ENCODE results near the gene OLFML2A.

Gene OLFML2A

DNA sequence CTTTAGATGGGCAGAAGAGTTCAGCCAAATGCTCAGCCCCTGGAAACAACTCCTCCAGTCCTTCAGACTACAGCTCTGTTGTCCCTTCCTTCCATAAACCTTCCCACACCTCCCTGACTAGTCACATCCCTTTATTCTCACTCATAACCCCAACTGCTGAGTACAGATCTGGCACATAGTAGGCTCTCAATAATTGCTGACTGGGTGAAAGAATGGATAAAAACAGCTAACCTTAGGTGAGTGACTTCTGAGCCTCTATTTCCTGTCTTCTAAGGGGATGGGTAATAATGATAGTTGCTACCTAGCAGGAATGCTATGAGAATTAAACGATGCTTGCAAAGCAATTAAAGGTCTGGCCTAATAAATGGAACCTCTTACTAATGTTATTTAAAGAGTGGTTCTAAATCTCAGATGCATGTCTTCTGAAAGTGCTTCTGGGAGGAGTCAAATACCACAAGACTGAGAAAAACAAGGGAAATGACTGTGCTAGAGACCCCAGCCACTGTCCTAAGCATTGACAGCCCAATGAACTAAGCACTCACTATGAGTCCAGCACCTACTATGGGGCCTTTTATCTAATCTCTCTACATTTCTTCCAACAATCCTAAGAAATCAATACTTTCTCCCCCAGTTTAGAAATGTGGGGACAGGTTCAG, 3.3 kb upstream of the OLFML2A start:
- no peak overlapping the region for H3K27ac ChIP-seq
- H3K36me3 ChIP-seq: no peaks in the 10 kb centered on the region
- peaks cover 31% of the 10 kb centered on the region for H3K27me3 ChIP-seq
- H3K9me3 ChIP-seq: no peaks in the 10 kb centered on the region
- TF ChIP-seq, protein P1, sequence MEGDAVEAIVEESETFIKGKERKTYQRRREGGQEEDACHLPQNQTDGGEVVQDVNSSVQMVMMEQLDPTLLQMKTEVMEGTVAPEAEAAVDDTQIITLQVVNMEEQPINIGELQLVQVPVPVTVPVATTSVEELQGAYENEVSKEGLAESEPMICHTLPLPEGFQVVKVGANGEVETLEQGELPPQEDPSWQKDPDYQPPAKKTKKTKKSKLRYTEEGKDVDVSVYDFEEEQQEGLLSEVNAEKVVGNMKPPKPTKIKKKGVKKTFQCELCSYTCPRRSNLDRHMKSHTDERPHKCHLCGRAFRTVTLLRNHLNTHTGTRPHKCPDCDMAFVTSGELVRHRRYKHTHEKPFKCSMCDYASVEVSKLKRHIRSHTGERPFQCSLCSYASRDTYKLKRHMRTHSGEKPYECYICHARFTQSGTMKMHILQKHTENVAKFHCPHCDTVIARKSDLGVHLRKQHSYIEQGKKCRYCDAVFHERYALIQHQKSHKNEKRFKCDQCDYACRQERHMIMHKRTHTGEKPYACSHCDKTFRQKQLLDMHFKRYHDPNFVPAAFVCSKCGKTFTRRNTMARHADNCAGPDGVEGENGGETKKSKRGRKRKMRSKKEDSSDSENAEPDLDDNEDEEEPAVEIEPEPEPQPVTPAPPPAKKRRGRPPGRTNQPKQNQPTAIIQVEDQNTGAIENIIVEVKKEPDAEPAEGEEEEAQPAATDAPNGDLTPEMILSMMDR (IDR thresholded peaks at IDR 0.05): no peak
- H3K4me1 ChIP-seq (ENCODE audit: control insufficient read depth in 1 of 2, insufficient read depth in 1 of 2, low read depth in 1 of 2, low read length in 1 of 2): peaks cover 56 to 58% of the 10 kb centered on the region in 2 experiments
- H3K4me3 ChIP-seq (ENCODE audit: low read depth in 1 of 2, low read length in 1 of 2): no peak overlapping the region

DNA sequence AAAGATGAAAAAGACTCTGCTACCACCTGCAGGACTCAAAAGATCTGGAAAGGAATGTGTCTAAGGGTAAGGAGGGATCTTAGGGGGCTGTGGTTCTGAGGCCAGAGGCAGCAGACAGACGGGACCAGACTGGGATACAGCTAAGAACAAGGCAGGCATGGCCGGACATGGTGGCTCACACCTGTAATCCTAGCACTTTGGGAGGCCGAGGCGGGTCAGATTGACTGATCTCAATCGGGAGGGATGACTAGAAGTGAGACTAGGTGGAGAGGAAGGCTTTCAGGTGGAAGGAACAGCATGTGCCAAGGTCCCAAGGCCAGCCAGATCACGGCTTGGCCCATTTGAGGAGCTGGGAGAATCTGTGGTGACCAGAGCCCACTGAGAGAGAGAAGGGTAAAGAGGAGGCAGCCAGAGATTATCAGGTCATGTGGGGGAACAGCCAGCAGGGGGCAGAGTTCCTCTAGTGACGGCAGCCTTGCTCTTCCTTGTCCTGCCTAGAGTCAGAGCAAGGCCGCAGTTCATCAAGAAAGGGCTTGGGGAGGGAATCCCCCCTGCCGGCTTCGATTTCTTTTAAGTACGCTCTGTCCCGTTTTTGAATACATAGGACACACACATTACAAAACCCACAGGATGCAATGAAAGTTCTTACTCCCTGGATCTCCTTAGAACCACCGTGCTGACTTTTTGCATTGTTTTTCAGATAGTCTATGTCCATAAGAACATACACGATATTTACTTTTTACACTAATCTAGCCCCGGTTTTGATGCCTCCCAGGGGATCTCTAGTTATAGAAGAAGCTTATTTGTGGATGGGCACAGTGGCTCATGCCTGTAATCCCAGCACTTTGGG, 2.6 kb upstream of the OLFML2A start:
- TF ChIP-seq, protein P1 (IDR thresholded peaks at IDR 0.05): peak; percentile 82
- H3K4me3 ChIP-seq (ENCODE audit: low read depth in 1 of 2, low read length in 1 of 2): peak overlapping the region in 1 of 2 experiments; percentile 8
- H3K4me1 ChIP-seq (ENCODE audit: control insufficient read depth in 1 of 2, insufficient read depth in 1 of 2, low read depth in 1 of 2, low read length in 1 of 2): peaks cover 49 to 51% of the 10 kb centered on the region in 2 experiments
- H3K27ac ChIP-seq: no peak overlapping the region
- H3K36me3 ChIP-seq: no peaks in the 10 kb centered on the region
- H3K27me3 ChIP-seq: peaks cover 39% of the 10 kb centered on the region
- no peaks in the 10 kb centered on the region for H3K9me3 ChIP-seq

DNA sequence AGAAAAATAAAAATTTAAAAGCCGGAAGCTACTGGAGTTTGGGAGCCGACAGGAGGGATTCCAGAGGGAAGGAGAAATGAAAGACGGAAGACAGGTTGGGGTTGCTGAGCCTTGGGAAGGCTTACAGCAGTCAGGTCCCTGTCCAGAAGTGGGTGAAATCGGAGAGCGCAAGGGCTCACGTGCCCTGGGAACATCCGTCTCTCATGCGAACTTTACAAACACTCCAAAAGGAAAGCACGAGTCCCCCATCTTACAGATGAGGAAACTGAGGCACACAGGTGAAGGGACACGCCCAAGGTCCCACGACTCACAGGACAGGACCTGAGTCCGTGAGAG, 347 bp upstream of the OLFML2A start:
- H3K27ac ChIP-seq: no peak overlapping the region
- TF ChIP-seq, protein P1 (IDR thresholded peaks at IDR 0.05): no peak

DNA sequence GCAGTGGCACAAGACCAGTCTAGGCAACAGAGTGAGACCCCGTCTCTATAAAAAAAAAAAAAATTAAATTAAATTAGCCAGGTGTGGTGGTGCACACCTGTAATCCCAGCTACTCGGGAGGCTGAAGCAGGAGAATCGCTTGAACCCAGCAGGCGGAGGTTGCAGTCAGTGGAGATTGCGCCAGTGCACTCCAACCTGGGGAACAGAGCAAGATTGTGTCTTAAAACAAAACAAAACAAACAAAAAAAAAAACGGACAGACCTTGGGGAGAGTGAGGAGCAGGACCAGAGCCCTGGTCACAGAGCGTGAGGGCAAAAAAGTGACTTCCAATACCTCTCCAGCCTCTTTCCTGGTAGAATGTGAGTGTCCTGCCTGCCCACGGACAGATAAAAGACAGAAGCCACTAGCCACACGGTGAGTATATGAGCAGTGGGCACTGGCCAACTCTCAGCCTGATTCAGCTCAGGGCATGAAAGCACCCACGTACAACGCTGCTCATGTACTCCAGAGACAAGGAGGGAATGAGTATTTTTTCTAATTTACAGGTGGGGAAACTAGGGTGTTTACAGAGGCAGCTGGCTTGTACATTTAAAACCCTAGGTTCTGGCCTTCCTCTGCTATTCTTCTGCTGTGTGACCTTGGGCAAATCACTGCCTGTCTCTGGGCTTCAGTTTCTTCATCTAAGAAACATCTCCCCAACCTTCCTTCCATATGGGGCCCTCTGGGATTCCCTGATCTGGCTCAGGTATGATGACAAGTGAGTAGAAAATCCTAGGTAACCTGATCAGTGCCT, 1.8 kb downstream of the OLFML2A start:
- TF ChIP-seq, protein P1 (IDR thresholded peaks at IDR 0.05): no peak
- H3K36me3 ChIP-seq: no peaks in the 10 kb centered on the region
- no peaks in the 10 kb centered on the region for H3K9me3 ChIP-seq
- H3K4me1 ChIP-seq (ENCODE audit: control insufficient read depth in 1 of 2, insufficient read depth in 1 of 2, low read depth in 1 of 2, low read length in 1 of 2): peaks cover 34 to 35% of the 10 kb centered on the region in 2 experiments
- H3K27ac ChIP-seq: no peak overlapping the region
- H3K27me3 ChIP-seq: peaks cover 50% of the 10 kb centered on the region
- H3K4me3 ChIP-seq (ENCODE audit: low read depth in 1 of 2, low read length in 1 of 2): no peak overlapping the region

More for the DNA sequence above, 347 bp upstream of the OLFML2A start:
- peaks cover 43 to 45% of the 10 kb centered on the region in 2 experiments for H3K4me1 ChIP-seq (ENCODE audit: control insufficient read depth in 1 of 2, insufficient read depth in 1 of 2, low read depth in 1 of 2, low read length in 1 of 2)
- no peaks in the 10 kb centered on the region for H3K9me3 ChIP-seq
- H3K4me3 ChIP-seq (ENCODE audit: low read depth in 1 of 2, low read length in 1 of 2): peak overlapping the region; percentile 38 to 44
- H3K36me3 ChIP-seq: no peaks in the 10 kb centered on the region
- peaks cover 50% of the 10 kb centered on the region for H3K27me3 ChIP-seq

DNA sequence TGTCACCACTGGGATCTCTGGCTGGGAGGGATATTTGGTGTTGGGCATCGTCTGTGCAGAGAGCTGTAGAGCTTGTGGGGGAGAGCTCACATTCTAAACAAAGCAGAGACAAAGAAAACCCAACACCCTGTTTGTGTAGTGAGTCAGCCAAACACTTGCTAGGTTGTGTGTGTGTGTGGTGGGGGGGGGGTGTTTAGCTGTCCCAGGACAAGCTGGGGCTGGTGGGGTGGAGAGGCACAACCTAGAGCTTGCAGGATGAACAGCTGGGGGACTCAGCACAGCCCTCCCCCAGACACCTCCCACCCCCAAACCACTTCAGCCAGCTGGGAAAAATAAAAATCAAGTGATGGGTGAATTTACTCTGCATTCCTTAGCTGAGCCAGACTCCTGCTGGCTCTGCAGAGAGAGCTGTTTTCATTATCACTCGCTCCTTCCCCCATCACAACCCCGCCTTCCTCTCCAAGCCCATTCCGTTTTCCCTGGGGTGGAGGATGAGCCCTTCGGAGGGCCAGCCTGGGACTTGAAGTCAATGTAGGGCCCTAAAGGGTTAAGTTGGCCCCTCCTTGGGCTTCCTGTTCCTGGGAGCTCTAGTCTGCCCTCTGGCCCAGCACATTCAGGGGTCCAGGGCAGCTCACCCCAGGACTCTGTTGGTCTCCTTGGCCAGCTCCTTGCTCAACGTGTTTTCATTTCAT, 2.6 kb downstream of the OLFML2A start:
- H3K36me3 ChIP-seq: no peaks in the 10 kb centered on the region
- peaks cover 30 to 32% of the 10 kb centered on the region in 2 experiments for H3K4me1 ChIP-seq (ENCODE audit: control insufficient read depth in 1 of 2, insufficient read depth in 1 of 2, low read depth in 1 of 2, low read length in 1 of 2)
- no peak overlapping the region for H3K27ac ChIP-seq
- H3K9me3 ChIP-seq: no peaks in the 10 kb centered on the region
- TF ChIP-seq, protein P1 (IDR thresholded peaks at IDR 0.05): no peak
- H3K4me3 ChIP-seq (ENCODE audit: low read depth in 1 of 2, low read length in 1 of 2): no peak overlapping the region
- H3K27me3 ChIP-seq: peaks cover 50% of the 10 kb centered on the region
